ENCODE results near the gene ANKMY1. TPM values are rescaled to one million over a fixed set of nuclear protein-coding genes. Genes with fewer than 3 reads are reported as not detected.
A peak's percentile ranks its signal among the peaks of the same experiment; 100 is the strongest.

Gene ANKMY1
- total RNA-seq, 1 donor from 2014 or later = 5.9 TPM

Small RNA genes within 50 kb of the gene (microRNA-seq; reads per million reads assigned to microRNA genes)
- 428 reads per million, percentile 71 among the genes with 10 or more reads in this experiment for gene MIR149

Other genes starting within 250 kb of the ANKMY1 start
- gene GPC1, start 122.3 kb downstream of the ANKMY1 start, total RNA-seq = 182 TPM
- 14.4 TPM for gene DUSP28, start 2.4 kb upstream of the ANKMY1 start, total RNA-seq
- 98.4 TPM for gene RNPEPL1, start 10.5 kb upstream of the ANKMY1 start, total RNA-seq
- gene CAPN10, start 28.7 kb upstream of the ANKMY1 start, total RNA-seq = 51.8 TPM
- 2.2 TPM for gene GPR35, start 67.5 kb upstream of the ANKMY1 start, total RNA-seq
- not detected for gene AQP12B, start 124.9 kb upstream of the ANKMY1 start, total RNA-seq
- gene AQP12A, start 133.9 kb upstream of the ANKMY1 start, total RNA-seq = not detected